GM18873 (cell line): Measurements from ENCODE around the gene LYL1.

ENCODE experiments used
- ATAC-seq: cut with Tn5 transposase; IDR thresholded peaks from one replicate; pipeline ENCODE4 v1.9.1; 2021; ENCODE audit warnings: mild to moderate bottlenecking, moderate library complexity, moderate number of reproducible peaks; ENCODE audit not compliant: unreplicated experiment, low FRiP score

Gene LYL1

DNA sequence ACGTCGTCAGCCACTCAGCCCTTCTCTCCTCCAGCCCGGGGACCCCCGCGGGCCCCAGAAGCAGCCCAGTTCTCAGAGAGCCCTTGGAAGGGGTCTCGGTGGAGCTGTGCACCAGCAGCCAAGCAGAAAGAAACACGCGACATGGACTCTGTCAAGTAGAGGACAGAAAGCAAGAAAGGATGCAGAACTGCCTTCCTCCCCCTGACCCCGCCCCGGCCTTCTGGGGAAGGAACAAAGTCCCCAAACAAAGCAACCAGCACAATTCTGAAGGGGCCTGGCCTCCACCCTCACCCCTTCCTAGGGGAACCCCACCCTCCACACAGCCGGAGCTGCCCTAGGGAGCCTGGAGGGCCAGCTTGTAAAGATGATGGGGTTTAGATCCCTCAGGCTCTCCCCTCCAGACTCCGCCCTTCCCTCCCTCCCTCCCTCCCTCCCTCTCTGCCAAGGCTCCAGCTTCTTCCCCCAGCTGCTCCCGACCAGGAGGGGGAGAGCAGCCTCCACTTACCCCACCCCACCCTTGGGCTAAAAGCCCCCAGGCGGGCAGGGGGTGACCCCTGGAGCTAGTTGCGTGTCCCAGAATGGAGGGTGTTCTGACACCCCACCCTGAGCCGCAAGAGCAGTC is 7.8 kb downstream of the LYL1 start:
- ATAC-seq, result no peak

DNA sequence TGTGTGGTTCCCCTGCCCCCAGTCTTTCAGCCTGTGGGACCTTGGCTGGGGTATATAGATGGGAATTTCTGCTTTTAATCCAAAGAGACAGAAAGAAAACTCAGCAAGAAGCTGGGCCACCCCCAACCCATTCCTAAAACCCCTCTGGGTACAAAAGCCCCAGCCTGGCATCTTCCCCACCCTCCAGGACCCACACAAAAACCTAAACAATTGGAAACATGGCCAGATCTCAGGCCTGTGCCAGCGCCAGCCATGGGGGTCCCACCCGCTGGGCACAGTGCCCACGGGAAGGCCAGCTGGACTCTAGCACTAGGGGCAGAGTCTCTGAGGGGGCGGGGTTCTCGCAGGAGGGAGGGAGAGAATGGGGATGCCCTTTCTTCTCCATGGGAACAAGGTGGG is 8.6 kb downstream of the LYL1 start:
- ATAC-seq, result no peak

DNA sequence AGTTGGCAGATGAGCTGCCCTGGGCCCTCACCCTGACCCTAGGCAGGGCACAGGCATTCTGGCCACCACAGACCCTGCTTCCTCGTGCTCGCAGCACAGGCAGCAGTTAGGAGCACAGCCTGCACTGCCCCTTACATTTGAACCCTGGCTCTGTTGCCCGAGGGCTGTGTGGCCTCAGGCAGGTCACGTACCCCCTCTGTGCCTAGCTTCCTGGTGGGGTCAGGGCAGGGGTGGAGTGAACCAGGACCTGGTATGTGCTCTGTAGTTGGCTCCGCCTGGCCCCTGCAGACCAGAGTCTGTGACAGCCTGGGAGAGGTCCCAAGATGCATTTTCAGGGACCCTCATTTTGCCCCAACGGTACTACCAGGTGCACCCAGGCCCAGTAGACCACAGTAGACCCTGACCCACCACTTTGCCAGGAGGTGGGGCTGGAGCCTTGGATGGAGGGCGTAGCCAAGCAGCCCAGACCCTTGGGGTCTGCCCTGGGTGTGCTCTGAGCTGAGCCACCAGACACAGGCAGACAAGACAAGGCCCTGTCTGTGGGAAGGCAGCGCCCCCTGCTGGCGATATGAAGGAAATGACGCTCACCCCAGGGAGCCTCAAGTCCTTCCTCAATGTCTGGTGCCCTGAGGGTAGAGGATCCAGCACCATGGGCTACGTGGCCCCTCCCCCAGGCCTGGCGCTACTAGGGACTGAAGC is 9.1 kb downstream of the LYL1 start:
- no peak for ATAC-seq

DNA sequence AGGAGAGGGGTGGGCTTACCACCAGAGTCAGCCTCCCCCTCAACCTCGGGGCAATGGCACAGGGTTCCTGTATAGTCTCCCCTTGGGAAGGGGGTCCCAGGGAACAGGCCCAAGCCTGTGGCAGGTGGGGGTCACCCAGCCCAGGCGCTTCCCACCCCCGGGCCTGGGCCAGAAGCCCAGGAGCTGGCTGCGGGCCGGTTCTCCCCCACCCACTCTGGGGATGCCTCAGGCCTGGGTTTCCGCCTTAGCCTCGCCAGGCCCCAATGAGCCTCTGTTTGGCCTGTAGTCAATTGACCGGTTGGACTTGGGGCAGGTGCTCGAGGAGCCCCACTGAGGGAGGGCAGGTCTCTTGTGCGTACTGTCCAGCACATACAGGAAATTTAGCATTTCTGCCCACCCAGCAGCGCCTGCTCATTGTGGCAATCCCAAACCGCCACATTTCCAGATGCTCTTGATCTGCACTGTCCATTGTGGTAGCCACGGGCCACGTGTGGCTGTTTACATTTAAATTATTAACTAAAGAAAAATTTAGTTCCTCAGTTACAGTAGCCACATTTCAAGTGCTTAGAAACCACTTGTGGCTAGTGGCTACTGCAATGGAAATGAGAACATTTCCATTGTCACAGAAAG is 9.9 kb downstream of the LYL1 start:
- ATAC-seq, result no peak

DNA sequence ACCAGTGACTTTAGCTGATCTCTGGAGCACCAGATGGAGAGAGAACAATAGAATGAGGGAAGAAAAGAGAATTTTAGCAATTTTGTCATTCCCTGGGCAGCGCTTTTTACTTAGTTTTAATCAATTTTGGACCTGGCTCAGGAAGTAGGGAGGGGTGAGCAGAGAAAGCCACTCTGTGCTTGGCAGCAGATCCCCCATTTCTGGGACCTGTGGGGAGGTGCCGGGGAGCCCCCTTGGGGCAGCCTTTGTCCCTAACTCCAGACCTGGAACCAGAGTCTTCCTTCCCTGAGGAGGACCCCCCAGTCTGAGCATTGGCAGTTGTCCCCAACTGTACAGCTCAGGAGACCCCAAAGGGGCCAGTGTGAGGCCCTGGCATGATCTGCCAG is 10.5 kb downstream of the LYL1 start:
- ATAC-seq, result no peak

DNA sequence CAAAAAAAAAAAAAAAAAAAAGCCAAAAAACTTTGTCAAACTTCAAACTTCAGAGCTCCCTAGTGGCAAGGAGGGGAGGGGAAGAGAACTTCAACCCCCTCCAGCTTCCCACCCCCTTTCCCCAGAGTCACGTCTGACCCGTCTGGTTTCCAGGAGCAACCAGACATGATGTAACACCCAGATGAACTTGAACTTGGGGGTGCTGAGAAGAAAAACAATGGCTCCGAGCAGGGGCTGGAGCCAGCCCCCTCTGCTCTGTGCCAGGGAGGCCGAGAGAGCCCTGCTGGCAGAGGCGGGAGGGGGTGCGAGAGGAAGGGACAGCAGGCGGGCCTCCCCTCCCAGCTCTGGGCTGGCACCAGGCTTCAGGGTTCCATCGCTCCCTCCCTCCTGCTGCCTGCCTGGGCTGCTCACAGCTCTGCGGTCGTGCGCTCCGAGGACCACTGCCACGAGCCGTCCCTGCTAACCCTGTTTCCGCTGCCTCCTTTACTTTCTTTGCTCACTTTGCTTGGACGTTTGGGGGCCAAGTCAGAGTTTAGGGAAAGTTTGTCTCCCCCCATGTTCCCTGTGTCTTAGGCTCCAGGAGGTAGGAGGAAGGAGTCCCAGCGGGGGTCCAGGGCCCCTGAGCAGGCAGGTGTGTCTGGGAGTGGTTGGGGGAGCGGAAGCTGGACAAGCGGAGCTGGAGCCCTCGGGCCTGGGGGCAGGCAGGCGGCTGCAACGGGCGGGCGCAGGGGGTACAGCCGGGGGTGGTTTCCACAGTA is 11.1 kb downstream of the LYL1 start:
- no peak for ATAC-seq

DNA sequence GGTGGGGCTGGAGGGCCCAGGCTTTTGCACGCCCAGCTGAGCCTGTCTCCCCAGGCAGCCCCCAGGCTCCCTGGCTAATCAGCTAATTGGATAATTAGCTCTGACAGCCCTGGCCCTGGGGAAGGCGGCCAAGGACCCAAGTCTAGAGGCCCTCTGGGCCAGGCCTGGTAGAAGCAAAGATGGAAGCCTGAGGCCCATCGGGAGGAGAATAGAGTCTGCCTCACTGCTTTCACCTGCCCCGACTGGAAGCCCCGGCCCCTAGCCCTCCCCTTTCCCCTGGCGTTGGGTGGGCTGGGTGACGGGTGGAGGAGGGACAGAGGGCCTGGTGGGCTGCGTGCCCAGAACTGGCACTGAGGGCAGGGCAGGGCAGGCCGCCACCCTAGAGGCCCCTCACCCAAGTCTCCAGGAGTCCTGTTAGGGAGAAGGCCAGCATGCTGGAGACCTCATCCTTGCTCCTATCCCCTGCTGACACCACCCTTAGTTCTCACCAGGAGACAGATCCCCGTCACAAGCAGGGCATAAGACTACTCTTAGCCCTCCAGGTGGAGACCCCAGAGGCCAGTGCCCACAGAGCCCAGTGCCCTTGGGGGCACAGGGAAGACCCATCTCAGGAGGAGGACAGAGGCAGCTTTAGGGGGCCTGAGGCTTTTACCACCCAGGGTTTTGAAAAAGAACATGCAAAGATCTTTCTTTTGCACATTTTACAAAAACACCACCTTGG is 12.0 kb downstream of the LYL1 start:
- ATAC-seq, result no peak

DNA sequence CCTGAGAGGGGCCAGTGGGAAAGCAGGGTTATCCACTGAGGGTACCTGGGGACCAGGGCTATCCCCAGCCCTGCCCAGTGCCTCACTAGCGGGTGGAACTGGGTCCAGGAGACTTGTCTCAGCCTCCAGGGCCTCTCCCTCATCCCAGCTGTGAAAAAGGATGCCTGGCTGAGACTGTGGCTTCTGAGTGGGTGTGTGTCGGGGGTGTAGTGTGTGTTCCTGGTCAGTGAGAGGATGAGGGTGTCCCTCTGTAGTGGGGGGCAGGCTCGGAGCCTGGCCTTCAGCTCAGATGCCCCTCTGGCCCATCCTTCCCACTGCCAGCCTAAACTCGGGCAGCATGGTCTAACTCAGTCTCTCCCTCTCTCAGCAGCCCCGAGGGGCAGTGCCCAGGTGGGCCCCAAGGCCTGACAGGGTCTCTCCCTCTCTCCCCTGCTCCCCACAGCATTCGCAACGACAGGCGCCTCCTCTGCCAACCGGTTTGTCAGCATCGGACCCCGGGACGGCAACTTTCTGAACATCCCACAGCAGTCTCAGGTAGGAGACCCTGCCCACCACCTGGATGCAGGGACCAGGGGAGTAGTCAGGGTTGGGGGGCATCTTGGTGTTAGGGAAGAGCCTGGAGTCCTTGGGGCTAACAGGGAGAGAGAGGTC is 12.7 kb downstream of the LYL1 start:
- no peak for ATAC-seq

DNA sequence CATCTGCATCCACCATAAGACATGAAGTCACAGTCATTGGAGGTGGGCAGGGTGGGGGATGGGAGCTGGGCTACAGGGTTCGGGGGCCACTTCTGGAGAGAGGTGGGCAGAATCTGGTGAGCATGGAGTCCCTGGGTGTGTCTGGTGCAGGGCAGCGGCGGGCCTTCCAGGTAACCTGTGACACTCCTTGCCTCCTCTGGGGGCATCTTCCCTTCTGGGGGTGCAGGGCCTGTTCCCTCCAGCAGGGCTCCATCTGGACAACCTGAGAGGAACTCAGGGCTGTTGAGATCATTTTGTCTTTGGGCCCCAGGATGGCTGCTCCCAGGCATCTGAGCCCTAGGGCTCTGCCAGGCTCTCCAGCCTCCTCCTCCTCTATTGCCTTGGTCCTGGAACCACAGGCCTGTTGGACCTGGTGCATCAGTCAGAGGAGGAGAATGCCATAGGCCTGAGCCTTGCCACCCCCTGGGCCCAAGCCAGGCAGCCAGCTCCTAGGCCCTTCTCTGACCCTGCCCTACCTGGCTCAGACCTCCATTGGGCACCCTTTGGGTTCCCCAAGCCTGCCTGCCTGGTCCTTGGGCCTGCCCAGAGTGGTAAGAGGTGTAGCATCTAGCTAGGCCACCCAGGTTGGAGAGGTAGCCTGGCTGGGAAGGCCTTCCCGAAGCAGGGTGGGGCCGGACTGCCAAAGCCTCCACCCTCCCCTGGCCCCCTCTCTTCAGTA is 13.4 kb downstream of the LYL1 start:
- ATAC-seq, result no peak

DNA sequence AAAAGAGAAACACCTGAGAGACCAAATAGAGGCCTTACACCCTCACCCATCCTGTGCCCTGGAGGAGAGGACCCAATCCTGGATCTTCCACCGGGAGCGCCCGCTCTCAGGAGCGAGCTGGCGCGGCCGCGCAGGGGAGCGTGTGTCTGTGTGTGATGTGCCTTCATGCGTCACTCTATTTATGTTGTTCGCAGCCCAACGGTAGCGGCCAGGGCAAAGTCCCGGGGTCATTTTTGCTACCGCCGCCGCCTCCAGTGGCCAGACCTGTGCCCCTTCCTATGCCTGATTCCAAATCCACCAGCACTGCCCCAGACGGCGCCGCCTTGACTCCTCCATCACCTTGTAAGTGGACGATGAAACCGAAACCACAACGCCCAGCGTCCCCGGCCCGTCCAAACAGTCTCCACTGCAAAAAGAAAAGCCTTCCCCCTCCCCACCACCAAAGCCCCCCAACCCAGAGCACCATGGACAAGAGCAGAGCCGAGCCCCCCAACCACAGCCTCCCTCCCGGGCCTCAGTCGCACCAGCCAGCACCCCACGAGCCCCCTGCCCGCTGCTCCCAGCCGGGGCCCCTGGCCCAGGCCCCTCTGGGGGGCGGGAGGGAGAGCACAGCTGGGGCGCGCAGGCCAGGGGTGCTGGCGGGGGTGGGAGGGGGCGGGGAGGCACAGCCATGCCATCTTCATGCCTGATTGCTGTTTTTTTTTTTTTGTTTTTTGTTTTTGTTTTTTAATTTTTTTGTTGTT is 14.7 kb downstream of the LYL1 start:
- no peak for ATAC-seq

DNA sequence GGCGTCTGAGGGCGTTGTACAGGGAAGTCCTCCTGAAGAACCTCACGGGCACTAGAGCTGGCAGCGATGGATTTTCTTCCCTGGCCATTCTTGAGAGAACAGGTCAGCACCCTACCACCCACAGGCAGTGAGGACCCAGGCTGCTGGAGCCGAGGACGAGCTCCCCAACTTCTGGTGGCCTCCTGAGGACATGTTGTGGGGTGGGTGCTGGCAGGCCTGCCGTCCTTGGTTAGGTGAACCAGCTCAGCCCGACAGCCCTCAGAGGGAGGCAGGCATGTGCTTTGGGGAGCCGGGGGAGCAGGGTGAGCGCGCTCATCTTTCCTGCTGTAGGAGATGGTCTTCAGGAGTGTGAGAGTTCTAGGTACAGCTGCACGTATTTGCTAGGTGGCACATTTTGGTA is 15.4 kb downstream of the LYL1 start:
- ATAC-seq, result no peak

DNA sequence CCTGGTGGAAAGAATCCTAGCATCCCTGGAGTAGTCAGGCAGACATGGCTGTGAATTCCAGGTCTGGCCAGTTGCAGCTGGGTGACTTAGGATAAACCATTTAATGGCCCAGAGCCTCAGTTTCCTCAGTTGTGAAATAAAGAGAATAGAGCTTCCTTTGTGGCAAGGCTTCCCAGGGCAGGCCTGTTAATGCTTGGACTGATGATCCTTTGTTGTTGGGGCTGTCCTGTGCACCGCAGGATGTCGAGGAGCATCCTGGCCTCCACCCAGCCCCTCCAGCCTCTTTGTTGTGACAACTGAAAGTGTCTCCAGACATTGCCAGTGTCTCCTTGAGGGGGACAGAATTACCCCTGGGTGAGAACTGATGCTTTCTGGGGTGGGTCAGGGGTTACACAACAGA is 16.3 kb downstream of the LYL1 start:
- ATAC-seq, result no peak

DNA sequence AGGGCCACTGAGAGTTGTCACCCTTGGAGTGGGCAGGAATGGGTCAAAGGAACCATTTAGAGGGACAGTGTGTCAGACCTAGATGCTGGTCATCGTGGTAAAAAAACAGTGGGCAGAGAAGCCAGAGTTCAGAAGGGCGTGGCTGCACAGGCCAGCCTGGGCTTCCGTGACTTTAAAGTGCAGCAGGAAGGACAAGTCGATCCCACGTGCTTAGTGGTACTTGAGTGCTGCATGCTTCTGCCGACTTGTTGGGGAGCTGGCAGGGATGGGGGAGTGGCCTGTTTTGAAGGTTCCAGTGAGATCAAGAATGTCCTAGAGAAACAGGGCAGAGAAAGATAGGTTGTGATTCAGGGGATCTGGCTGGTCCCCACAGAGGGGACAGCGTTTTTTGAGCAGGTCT is 17.0 kb downstream of the LYL1 start:
- ATAC-seq, result no peak

DNA sequence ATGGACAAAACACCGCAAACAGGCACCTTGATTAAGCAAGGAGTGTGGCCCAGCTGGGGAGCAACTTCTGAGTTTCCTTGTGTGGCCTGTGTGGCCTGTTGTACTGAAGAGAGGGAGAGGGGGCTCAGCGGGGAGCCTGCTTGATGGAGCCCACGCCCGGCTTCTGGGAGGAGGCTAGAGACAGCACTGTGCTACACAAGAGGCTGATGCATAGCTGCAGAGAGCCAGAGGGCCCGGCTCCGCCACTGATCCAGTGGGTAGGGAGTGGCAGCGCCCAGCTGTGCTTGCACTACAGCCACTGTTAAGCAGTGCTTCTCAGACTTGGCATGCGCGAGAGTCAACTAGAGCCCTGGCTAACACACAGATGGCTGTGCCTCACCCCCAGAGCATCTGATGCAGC is 19.0 kb downstream of the LYL1 start:
- no peak for ATAC-seq

DNA sequence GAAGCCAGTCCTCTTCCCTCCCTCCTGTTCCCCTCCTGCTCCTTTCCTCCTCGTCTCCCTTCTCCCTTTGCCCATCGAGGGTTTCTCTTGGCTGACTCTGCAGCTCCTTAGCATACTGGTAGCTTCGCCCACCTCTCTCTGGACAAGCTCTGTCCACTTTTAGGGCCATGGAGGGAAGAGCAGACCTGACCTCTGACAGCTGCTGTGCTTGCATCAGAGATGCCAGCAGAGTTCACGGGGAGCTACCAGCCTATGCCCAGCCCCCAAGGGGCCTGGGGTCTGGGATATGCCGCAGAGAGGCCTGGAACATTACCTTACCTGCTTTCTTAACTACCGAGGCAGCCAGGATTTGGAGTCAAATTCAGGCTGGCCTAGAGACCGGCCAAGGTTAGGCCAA is 19.7 kb downstream of the LYL1 start:
- no peak for ATAC-seq

DNA sequence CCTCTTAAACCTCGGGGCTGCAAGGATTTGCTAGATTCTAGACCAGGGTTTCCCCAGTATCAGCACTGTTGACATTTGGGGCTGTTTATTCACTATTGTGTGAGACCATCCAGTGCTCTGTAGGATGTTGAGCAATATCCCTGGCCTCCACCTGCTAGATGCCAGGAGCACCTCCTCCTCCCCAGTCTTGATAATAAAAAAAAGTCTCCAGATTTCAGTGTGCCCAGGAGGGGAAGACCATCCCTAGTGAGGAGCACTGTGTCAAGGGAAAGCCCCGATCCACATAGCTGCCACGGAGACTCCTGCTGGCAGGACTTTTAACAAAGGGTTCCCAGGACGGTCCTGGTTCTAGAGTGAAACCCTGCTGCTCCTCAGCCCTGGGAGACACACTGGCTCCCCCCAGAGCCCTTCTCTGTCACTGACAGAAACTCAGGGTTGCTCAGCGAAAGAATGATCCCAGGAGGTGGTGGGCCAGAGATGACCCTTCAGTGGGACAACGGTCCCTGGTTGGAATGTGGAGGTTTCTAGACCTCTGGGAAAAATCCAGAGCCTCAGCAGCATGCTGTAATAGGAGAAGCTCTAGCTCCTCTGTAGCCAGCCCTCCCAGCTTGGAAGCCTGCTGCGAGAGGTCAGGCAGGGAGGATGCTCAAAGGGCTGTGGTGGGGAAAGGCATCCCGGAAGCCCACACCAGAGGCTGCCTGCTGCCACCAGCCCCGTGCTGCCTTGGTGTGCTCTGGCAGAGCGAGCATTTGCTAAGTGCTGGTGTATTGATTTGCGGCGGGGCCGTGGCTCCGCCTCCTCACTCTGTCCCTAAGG is 20.3 kb downstream of the LYL1 start:
- no peak for ATAC-seq

DNA sequence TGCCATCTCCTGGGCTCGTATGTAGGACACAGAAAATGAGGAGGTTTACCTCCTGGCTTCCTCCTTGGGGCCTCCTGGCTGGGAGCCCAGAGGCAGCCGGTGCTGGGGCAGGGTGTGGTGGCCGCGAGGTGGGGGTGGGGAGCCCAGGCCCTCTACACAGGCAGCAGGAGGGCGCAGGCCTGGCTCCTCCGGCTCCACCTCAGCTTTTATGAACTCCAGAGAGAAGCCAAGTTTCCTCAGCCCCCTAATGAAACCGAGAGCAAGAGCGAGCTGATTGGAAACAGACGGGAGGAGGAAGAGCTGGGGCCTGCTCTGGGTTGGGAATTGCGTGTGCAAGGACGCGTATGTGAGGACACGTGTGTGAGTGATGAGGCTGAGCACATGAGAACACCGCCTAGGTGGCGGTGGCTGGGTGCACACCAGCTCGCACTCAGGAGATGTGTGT is 23.1 kb downstream of the LYL1 start:
- no peak for ATAC-seq

DNA sequence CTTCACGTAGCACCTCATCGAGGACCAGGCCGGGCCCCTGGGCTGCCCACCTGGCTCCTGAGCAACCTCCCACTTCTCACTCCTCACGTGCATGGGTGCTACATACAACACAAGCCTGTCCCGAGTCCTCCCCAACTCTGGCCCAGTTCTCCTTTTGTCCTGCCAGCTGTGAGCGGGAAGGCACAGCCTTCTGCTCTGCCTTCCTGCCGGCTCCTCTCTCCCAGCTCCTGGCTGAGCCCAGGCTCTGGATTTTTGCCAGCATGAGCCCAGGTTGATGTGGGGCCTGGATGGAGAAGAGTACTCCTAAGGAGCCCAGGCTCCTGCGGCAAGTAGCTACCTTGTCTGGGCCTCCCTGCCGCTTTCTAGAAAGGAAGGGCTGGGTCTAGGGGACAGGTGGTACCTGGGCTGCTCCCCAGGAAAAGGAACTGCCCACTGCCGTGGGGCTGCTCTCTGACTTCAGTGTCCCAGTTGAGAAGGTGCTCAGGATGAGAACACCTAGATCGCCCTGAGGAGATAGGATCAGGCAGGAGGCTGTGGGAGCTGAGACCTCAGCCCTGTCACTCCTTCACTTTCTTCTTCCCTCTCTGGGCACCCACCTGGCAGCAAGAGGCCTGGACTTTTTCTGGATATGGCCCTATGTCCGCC is 23.6 kb downstream of the LYL1 start:
- no peak for ATAC-seq
